GM12891 (cell line): ENCODE results near the gene UPB1.

Source experiments
- PAX5 ChIP-seq: IDR thresholded peaks from 2 replicates; pipeline ENCODE4 v1.6.1; 2011; ENCODE audit warnings: low read length, moderate library complexity, mild to moderate bottlenecking; ENCODE audit not compliant: insufficient read depth, severe bottlenecking
- TAF1 ChIP-seq: IDR thresholded peaks from 2 replicates; pipeline ENCODE4 v1.6.1; 2011; ENCODE audit warnings: low read depth, low read length, control low read depth

- TF ChIP-seq TAF1 (no peak), PAX5 (no peak)
Observed at GRCh38 chr22:24526191-24526590, 31.1 kb downstream of the UPB1 start.
